Esophagus squamous epithelium (tissue), 4 donors: ENCODE measurements around the gene ARHGEF33.

ENCODE experiments used
- POLR2A ChIP-seq, 4 donors: fragments of 450-650 bp; IDR thresholded peaks; one replicate each; pipeline ENCODE4 v1.6.1; 2017; ENCODE audit warnings: antibody characterized with exemption in 4 of 4, mild to moderate bottlenecking in 4 of 4, moderate library complexity in 3 of 4
- TF ChIP-seq, protein P1 (sequence below), 6 experiments: fragments of 450-650 bp in 4 of 6; fragments of 200-600 bp in 2 of 6; sonication (generic) in 2 of 6; IDR thresholded peaks; one replicate each; pipeline ENCODE4 v1.5.1; 2016 to 2019; ENCODE audit warnings: antibody characterized with exemption in 6 of 6, mild to moderate bottlenecking in 4 of 6, moderate library complexity in 4 of 6

DNA sequence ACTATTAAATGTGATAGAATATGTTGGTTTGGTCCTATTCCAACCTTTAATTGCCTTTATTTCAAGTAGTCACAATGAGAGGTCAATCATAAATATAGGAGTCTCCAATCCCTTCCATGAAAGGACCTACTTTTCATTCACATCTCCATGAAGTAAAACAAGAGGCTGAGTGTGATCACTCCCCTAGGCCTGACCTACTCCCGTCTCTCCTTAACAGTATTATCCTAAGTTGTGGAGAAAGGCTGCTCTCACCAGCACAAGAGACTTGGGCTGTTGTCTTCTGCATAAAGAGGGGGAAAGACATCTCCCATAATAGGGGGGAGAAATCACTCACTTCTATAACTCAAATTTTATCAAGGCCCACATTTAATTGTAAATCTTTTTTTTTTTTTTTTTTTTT lies 125.7 kb downstream of the ARHGEF33 start:
- no peak for TF ChIP-seq POLR2A (IDR thresholded peaks at IDR 0.05)
- TF ChIP-seq, protein P1, sequence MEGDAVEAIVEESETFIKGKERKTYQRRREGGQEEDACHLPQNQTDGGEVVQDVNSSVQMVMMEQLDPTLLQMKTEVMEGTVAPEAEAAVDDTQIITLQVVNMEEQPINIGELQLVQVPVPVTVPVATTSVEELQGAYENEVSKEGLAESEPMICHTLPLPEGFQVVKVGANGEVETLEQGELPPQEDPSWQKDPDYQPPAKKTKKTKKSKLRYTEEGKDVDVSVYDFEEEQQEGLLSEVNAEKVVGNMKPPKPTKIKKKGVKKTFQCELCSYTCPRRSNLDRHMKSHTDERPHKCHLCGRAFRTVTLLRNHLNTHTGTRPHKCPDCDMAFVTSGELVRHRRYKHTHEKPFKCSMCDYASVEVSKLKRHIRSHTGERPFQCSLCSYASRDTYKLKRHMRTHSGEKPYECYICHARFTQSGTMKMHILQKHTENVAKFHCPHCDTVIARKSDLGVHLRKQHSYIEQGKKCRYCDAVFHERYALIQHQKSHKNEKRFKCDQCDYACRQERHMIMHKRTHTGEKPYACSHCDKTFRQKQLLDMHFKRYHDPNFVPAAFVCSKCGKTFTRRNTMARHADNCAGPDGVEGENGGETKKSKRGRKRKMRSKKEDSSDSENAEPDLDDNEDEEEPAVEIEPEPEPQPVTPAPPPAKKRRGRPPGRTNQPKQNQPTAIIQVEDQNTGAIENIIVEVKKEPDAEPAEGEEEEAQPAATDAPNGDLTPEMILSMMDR (IDR thresholded peaks at IDR 0.05) = no peak
